Measurements from ENCODE around the gene DENND10.
"Not testable (repeated sequence)": the region's sequence is repeated elsewhere in the genome, so short reads cannot be mapped to it uniquely, and the experiment has no call there.

The DENND10 gene, protein sequence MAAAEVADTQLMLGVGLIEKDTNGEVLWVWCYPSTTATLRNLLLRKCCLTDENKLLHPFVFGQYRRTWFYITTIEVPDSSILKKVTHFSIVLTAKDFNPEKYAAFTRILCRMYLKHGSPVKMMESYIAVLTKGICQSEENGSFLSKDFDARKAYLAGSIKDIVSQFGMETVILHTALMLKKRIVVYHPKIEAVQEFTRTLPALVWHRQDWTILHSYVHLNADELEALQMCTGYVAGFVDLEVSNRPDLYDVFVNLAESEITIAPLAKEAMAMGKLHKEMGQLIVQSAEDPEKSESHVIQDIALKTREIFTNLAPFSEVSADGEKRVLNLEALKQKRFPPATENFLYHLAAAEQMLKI

DNA sequence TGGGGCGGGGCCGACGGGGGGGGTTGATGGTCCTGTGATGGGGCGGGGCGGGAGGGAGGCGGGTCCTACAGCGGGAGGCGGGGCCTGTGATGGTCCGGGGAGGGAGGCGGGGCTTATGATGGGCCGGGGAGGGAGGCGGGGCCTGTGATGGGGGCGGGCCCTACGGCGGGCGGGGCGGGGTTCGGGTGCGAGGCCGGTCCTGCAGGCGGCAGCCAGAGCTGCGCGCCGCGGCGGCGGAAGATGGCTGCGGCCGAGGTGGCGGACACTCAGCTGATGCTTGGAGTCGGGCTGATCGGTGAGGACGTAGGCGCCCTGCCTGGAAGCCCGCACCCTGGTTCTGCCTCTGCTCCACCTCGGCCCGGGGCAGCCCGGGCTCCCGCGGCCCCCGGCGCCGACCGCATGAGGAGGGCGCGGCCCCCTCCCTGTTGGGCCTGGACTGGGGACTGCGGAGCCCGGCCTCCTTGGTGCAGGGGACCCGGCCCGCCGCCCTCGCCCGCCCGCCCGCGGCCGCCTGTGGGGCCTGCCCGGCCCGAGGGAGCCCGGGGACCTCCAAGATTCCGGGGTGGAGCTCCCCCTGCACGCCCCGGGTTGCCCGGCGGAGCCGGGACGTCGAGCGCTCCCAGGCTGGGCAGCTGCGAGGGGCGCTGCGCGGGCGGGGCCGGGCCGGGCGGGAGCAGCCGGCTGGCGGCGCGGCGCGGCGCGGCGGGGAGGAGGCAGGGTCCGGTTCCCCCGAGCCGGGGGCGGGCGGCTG is at the start of gene DENND10:
DENND10 (plus strand) TSS at position 211 of the 751 bp plus-strand sequence; CDS start at position 241, 30 bp downstream.
- DNase-seq: peak; percentile 80

DNA sequence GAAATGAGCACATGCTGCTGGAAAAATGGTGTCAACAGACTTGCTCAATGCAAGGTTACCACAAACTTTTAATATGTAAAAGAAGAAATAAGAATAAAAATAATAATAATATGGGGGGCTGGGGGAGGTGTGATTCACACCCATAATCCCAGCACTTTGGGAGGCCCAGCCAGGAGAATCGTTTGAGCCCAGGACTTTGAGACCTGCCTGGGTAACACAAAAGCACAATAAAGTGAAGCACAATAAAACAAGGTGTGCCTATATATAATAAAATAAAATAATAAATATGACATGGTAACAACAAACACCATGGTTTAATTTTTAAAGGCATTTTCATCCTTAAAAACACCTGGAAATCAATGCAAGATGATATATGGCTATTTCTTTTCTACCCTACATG is 48.4 kb upstream of the DENND10 start:
- no peak for DNase-seq

DNA sequence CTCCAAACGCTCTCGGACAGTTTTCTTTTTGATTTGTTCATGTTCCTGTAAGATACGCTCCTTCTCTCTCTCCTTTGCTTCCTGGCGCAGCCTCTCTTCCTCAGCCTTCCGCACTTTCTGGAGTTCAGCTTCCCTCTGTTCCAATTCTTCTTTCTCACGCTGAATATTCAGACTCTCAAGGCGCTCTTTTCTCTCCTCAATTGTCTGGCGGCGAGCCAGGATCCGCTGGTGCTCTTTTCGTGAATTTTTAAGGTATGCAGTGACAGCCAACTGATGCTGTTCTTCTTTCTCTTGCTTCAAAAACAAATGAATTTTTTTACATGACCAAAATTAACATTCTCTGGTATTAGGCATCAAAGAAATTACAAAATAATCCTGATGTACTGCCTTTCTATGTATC is 45.9 kb upstream of the DENND10 start:
- no peak for DNase-seq

DNA sequence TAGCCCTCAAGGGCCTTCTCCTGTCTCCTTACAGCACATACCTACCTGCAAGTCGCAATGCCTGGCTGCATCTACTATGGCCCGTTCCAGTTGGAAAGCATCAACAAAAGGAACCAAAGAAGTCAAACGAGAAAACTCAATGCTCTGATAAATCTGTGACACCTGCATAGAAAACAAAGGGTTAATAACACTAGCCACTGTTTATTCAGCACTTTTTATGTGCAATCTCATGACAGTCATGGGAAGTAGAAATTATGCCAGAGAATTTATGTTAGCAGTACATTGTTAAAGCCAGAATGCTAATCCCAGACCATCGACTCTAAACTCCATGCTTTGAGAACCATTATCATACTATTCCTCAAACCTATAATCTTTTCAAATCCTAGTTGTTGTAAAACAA is 44.4 kb upstream of the DENND10 start:
- DNase-seq: no peak

DNA sequence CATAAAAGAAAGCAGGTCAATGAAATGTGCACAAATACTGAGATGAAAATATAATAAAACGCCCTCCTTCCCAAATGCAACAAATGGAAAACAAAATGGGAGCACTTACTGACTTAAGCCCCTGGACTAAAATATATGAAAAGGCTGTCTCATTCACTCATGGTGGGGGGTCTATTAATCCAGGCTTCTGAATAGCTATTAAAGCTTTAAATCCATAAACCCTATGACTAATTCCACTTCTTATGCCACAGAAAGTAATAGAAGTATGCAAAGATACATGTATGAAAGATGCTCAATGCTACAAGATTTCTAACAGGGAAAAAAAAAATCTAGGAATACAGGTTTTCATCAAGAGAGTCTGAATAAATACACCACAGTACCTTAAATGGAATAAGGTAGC is 43.8 kb upstream of the DENND10 start:
- no peak for DNase-seq

DNA sequence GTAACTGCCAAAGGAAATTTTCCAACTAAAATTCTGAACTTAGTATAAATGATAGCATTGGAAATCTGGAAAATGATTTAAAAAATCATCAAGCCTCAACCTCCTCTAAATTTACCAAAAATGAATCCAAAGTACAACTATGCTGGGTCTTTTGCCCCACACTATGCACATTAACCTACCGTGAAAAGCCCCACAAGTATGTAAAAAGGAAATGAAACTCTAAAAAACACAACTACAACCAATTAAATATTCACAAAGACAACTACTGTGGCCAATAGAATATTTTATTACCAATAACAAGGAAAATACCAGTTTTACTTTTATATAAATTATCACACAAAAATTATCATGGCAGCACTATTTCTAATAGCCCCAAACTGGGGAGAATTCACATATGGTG is 42.6 kb upstream of the DENND10 start:
- DNase-seq: no peak

DNA sequence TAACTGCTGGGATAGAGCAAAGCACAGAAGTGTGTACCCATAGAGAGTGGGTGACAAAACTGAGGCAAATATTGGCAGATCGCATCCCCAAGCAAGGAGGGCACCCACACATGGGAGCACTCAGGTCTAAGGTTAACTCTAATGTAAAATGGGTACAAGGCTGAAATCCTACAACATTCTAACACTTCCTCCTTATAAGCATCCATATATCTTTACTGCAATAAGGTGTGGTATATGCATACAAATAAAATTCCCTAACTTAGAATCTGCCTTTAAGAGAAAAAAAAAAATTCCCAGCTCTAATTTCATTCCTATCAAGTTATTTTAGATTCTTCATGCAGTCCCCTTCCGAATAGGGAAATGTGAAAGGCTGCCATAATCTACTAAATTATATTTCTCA is 42.0 kb upstream of the DENND10 start:
- DNase-seq: no peak

DNA sequence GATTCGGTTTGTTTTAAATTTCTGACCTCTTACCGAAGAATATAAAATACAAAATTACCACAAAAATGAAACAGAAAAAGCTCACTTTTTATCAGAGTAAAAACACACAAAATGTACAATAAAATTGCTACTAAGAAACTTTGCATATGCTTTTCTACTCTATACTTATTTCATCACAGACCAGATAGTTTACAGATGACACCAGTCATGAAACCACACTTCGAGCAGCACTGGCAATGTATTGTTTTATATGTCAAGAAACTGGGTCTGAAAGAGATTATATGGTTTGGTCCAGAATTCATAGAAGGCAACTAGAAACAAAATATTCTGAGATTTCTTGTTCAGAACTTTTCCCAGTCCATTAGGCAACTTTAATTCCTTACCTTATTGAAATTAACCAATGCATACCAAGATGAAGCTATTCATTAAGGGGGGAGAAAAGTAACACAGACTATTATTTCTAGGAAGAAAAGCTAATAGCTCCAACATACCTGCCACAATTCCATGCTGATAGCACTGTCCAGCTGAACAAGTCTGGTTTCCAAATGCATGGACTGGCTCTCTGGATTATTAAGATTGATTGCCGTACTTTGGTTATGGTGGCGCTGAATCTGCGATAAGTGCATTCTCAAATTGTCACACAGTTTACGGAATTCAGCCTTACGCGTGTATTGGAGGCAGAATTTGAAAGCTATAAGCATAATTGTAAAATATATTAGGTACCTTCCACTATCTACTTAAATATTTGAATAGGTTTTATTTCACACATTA is 33.3 kb upstream of the DENND10 start:
- no peak for DNase-seq

DNA sequence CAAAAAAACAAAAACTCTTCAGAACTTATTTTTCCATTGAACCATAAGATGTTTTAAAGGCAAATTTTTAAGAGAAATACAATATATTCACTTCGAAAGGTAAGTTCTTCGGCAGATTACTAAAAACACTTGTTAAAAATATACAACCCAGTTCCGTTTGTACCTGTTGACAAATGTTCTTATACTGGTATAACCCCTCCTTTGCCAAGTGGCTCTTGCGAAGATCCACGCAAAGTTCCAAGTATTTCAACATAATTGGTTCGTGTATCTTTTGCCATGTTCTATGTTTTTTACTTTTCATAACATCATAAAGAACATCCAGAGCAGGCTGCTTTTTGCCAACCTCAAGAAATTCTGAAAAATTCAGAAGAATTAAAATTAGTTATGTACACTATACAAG is 30.3 kb upstream of the DENND10 start:
- no peak for DNase-seq

DNA sequence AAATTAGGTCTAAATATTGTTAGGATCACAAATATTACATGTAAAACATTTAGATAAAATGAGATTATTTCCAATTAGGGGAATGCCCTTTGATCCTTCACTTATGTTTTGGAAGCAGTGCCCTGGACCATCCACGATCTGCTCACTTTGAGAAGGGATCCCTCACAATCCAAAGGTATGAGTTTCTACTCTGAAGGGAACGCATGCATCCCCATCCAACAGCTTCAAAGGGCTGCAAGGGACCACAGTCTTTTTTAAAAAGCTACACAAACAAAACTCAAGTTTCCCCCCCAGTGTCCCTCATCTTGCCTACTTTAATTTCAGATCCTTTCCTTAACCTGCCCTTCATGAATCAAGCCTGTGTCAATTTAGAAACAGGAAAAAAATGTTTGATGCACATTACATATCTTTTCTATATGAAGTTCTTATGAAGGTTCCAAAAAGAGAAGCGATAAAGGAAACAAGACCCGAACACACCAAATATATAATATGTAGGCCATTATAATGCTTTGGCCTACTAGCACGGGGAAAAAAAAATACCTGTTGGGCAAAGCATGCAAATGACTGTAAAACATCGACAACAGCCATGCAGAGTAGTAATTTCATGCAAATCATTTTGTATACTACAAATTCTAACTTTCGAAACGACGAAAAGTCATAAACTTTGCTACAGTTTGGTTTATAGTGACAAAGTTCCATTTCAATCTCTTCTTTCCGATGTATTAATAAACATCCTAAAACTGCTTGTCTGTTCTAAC is 25.3 kb upstream of the DENND10 start:
- DNase-seq: no peak

DNA sequence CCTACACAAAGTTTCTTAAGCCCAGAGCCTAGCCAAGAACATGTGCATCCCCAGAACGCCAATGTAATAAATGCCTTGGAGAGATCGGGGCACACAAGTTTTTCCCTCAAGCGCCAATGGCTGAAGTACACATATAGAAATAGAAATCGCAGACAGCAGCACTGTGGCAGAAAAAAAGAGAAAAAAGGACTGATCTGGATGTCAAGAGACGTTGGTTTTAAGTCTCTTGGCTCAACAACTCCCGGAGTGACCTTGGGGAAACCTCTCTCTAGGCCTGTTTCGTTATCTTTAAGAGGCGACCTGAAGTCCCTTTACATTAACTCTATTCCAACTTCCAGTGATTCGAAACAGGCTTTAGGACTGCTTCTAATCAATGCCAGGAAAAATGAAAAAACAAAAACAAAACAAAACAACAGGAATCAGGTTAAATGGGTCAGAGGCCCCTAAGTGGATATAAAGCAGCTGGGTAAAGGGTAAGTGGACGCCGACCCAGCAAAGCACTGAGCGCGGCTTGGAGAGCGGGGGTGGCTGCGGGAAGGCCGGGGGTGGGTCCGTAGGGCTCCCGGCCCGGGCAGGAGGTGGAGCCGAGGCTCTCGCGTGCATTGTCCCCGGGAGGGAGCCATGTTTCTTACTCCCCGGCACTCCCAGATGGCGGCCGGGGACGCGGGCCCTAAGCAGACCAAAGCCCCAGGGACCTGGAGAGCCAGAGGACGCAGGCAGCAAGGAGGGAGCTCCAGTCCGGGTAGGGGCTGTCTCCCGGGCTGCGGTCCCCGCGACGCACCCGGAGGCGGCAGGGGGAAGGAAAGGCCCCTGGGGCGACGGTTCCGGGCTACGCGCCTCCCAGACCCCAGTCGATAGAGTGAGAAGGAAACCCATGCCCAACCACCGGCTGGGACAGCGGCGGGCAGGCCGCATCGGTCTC is 24.1 kb upstream of the DENND10 start:
- DNase-seq: peak; percentile 74

DNA sequence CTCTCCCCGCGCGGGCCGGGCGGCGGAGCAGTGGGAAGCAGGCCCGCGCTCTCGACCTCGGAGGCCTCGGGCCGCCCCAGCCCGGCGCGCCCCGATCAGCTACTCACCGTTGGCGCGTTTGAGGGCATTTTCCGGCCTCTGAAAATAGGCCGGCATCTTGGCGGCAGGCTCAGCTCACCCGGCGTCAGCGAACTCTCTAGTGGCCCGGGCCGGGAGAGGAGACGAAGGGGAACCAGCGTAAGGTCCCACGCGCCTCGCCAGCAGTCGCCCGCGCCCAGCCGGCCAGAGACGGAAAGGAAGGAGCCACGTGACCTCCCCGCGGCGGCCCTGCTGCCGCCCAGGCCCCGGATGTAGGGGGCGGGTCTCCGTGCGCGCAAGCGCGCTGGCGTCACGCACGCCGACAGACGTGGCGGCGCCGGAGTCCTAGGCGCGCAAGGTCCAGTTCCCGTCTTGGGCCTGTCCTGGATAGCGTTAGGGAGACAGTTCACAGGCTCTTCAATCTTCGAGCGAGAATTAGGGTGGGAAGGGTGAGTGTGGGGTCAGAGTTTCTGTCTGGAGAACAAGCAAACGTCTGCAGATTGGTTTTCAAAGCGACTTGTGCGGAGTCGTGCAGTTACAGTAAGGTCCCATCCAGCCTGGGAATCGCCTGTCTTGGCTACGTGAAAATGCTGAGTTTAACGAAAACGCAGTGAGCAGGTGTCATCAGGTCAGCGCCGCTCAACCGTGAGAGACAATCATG is 23.2 kb upstream of the DENND10 start, which contains the start of gene EIF3A:
EIF3A (minus strand) TSS at position 297 of the 739 bp plus-strand sequence; CDS start at position 156, 141 bp downstream.
- peak; percentile 91 for DNase-seq

DNA sequence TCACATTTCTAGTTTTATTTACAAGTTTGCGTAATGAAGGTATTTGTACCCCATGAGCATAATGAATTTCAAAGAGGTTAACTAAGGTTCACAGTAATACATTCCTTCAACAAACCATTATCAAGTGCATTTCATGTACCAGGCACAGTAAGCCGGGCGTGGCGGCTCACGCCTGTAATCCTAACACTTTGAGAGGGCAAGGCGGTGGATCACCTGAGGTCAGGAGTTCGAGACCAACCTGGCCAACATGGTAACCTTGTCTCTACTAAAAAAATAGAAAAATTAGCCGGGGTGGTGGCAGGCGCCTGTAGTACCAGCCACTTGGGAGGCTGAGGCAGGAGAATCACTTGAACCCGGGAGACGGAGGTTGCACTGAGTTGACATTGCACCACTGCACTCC is 19.0 kb upstream of the DENND10 start:
- no peak for DNase-seq

DNA sequence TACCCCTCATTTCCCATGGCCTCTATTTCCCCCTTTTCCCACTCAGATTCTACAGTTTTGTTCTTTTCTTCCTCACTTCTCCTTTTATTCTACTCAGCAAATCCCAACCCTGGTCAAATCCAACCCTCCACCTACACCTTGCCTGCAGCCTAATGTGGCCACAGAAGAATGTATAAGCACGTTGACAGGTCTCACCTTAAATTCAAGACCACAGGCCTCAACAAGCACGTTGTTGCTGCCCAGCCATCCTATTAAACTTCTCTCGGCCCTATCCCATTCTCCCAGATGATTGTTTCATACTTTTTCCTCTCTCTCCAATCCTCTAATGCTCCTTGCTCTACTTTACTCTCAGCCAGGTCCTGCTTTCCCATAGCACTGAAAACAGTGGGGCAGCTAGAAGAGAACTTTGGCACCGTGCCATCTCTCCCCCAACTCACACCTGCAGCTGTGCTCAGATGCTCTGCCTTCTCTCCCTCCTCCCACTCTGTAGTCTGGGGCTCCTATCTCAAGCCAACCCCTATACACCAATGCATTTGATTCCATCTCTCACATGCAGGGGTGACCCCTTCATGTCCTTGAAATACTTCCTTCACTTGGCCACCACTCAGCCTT is 16.5 kb upstream of the DENND10 start:
- DNase-seq: no peak

DNA sequence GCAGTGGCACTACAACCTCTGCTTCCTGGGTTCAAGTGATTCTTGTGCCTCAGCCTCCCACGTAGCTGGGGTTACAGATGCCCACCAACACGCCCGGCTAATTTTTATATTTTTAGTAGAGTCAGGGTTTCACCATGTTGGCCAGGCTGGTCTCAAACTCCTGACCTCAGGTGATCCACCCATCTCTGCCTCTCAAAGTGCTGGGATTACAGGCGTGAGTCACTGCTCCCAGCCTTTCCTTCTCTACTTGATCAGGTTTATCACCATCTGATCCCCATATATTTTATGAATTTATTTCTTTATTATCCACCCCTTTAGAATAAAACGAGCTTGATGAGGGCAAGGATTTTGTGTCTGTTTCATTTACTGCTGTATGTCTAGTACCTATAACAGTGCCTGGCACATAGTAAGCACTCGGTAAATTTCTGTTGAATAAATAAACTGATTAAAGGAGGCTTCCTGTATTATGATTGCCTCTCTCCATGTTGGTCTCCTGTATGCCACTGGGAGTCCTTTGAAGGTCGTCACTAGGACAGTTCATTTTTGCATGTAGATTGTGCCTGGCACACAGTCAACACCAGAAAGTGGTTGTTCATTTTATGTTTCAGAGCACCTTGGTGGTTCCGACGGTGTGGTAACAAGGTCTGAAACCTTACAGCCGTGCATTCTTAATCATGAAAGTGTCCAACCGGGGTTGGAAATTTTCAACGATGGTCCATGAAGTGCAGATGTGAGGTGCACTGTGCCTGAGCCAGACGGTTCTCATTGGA is 13.7 kb upstream of the DENND10 start:
- DNase-seq: no peak

DNA sequence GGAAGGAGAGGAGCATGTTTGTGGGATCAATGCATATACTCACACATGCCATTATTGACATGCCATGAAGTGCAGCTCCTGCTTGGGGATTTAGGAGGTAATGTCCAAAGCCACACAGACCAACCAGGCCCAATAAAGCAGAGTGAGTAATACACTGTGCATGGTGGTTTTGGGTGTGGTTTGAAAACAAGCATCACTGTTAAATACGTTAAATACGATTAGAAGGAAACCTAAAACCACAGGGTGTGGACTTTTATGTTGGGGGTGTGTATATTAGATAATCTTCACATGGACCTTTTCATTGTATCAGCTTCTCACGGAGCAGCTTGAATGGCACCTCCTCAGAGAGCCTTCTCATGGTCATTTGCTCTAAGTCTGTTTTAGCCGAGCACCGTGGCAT is 12.9 kb upstream of the DENND10 start:
- DNase-seq: peak; percentile 71

DNA sequence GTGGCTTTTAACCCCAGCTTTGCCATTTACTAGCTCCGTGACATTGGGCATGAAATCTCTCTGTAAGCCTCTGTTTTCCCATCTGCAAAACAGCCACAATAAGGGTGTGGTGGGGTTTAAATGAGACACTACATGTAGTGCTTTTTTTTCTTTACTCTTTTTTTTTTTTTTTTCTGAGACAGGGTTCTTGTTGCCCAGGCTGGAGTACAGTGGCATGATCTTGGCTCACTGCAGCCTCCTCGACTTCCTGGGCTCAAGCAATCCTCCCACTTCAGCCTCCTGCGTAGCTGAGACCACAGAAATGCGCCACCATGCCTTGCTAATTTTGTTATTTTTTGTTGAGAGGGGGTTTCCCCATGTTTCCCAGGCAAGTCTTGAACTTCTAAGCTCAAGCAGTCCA is 8.3 kb upstream of the DENND10 start:
- DNase-seq: no peak

DNA sequence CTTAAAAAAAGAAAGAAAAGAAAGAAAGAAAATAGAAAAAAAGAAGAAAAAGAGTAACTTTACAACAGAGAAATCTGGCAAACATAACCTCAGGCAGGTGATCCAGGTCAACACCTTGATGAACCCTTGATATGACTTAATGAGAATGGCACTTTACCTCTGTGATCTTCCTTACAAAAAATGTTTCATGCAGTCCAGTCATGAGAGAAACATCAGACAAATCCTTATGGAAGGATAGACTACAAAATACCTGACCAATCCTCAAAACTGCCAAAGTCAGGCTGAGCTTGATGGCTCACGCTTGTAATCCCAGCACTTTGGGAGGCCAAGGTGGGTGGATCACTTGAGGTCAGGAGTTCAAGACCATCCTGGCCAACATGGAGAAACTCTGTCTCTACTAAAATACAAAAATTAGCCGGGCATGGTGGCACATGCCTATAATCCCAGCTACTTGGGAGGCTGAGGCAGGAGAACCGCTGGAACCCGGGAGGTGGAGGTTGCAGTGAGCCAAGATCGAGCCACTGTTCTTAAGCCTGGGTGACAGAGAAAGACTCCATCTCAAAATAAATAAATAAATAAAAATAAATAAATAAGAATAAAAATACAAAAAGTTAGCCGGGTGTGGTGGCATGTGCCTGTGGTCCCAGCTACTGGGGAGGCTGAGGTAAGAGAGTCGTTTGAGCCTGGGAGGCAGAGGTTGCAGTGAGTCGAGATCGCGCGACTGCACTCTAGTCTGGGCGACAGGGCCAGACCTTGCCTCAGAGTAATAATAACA is 7.1 kb upstream of the DENND10 start:
- not testable (repeated sequence) for DNase-seq

DNA sequence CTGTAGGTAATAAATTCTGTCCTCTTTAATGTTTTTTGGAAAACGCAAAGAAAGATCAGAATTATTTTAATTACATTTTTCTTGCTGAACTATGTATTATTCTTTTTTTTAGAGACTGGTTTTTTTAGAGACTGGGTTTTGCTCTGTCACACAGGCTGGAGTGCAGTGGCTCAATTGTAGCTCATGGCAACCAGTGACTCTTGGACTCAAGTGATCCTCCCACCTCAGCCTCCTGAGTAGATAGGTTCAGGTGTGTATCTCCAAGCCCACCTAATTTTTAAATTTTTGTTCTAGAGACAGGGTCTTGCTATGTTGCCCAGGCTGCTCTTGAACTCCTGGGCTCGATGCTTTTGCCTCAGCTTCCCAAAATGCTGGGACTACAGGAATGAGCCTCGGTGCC is 5.3 kb upstream of the DENND10 start:
- no peak for DNase-seq
